RKO (cell line): Measurements from ENCODE around the gene PLVAP.

Experiments used
- DNase-seq: peaks from one replicate; pipeline ENCODE4 v3.0.0-alpha.2; 2016; ENCODE audit warnings: low spot score

PLVAP gene

GRCh38 chr19:17321655-17322489, 55.3 kb downstream of the PLVAP start:
- no peak for DNase-seq

- no peak for DNase-seq
Measured at GRCh38 chr19:17320435-17320834, 56.7 kb downstream of the PLVAP start.

- DNase-seq = no peak
Measured at GRCh38 chr19:17319473-17320238, 57.5 kb downstream of the PLVAP start.

- no peak for DNase-seq
Measured at GRCh38 chr19:17318966-17319365, 58.2 kb downstream of the PLVAP start.

- no peak for DNase-seq
Measured at GRCh38 chr19:17314007-17314593, 63.0 kb downstream of the PLVAP start.

- no peak for DNase-seq
Measured at GRCh38 chr19:17312189-17313113, 64.7 kb downstream of the PLVAP start.

GRCh38 chr19:17311455-17312188, 65.5 kb downstream of the PLVAP start:
- no peak for DNase-seq

GRCh38 chr19:17309965-17310461, 67.1 kb downstream of the PLVAP start:
- peak; percentile 51 for DNase-seq

GRCh38 chr19:17309198-17309964, 67.8 kb downstream of the PLVAP start, which contains the start of gene DDA1:
TSS of gene DDA1 (plus strand) at chr19:17309563. CDS start at chr19:17309655, 92 bp downstream.
- DNase-seq = peak; percentile 100

- no peak for DNase-seq
Measured at GRCh38 chr19:17307876-17308377, 69.2 kb downstream of the PLVAP start.

GRCh38 chr19:17306285-17306714, 70.8 kb downstream of the PLVAP start:
- DNase-seq = peak; percentile 37

- peak; percentile 99 for DNase-seq
Measured at GRCh38 chr19:17305517-17306284, 71.4 kb downstream of the PLVAP start, which contains the start of gene MRPL34. TSS of gene MRPL34 (plus strand) at chr19:17305872. CDS start at chr19:17305893, 21 bp downstream.

- DNase-seq = no peak
Measured at GRCh38 chr19:17305216-17305516, 72.0 kb downstream of the PLVAP start.

- DNase-seq = no peak
Measured at GRCh38 chr19:17304386-17305215, 72.5 kb downstream of the PLVAP start.

GRCh38 chr19:17303940-17304267, 73.2 kb downstream of the PLVAP start:
- no peak for DNase-seq

GRCh38 chr19:17303167-17303939, 73.8 kb downstream of the PLVAP start, which contains the start of gene ABHD8:
TSS of gene ABHD8 (minus strand) at chr19:17303425. CDS start at chr19:17301616, 1,809 bp downstream.
- DNase-seq = peak; percentile 93
